Measurements from ENCODE around the gene CASP4. TPM values are rescaled to one million over a fixed set of nuclear protein-coding genes. Genes with fewer than 3 reads are reported as not detected.
"Not testable (repeated sequence)": the region's sequence is repeated elsewhere in the genome, so short reads cannot be mapped to it uniquely, and the experiment has no call there.

The CASP4 gene
- total and polyA plus RNA-seq, 4 donors: 15.5 to 39.0 (median 22.7) TPM

DNA sequence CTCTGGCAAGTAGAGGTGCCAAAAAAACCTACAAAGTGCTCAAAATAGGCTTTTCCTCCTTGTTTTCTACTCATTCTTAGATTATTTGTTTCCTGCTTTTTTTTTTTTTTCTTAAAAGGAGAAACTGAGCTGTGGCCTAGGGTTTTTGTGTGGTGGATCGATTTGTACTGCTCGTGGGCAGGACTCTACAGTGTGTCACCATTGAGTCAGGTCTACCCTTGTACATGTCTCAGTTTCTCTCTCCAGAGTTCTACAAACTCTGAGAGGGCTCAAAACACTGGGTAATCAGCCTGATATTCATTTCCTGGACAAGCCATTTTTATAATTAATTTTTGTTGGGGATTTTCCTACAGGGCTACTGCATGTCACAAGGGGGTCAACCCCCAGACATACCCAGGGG, 5.2 kb upstream of the CASP4 start:
- peaks cover 0 to 8% (median 0%) of the 10 kb centered on the region in 4 donors for H3K9me3 ChIP-seq (ENCODE audit: control insufficient read depth in 4 of 4, low read length in 3 of 4)
- WGBS: 76% methylated on average over 2 of the region's 2 CpGs
- peaks cover 0 to 10% (median 3%) of the 10 kb centered on the region in 4 donors for H3K4me1 ChIP-seq (ENCODE audit: control insufficient read depth in 4 of 4, insufficient read depth in 4 of 4, low read length in 3 of 4)
- no peak overlapping the region for H3K4me3 ChIP-seq (ENCODE audit: low read depth in 1 of 3, low read length in 3 of 3)
- DNase-seq (ENCODE audit: low spot score): no peak
- H3K9ac ChIP-seq (ENCODE audit: low read depth in 1 of 2, low read length in 2 of 2): no peak overlapping the region
- no peak overlapping the region for H3K27ac ChIP-seq (ENCODE audit: low read depth in 1 of 2, low read length in 2 of 2)
- H3K36me3 ChIP-seq (ENCODE audit: control insufficient read depth in 4 of 4, insufficient read depth in 3 of 4, low read depth in 1 of 4, low read length in 3 of 4): no peaks in the 10 kb centered on the region
- no peaks in the 10 kb centered on the region for H3K27me3 ChIP-seq (ENCODE audit: control insufficient read depth in 4 of 4, insufficient read depth in 4 of 4, low read length in 3 of 4)
- no peak for TF ChIP-seq EGR1 (IDR thresholded peaks at IDR 0.05; ENCODE audit: low read depth in 2 of 2)
- TF ChIP-seq, protein P1, sequence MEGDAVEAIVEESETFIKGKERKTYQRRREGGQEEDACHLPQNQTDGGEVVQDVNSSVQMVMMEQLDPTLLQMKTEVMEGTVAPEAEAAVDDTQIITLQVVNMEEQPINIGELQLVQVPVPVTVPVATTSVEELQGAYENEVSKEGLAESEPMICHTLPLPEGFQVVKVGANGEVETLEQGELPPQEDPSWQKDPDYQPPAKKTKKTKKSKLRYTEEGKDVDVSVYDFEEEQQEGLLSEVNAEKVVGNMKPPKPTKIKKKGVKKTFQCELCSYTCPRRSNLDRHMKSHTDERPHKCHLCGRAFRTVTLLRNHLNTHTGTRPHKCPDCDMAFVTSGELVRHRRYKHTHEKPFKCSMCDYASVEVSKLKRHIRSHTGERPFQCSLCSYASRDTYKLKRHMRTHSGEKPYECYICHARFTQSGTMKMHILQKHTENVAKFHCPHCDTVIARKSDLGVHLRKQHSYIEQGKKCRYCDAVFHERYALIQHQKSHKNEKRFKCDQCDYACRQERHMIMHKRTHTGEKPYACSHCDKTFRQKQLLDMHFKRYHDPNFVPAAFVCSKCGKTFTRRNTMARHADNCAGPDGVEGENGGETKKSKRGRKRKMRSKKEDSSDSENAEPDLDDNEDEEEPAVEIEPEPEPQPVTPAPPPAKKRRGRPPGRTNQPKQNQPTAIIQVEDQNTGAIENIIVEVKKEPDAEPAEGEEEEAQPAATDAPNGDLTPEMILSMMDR (IDR thresholded peaks at IDR 0.05; ENCODE audit: low read depth, low read length, missing input control): no peak
- TF ChIP-seq NR2F2 (IDR thresholded peaks at IDR 0.05): no peak
- no peak for TF ChIP-seq RXRA (IDR thresholded peaks at IDR 0.05)
- TF ChIP-seq JUND (IDR thresholded peaks at IDR 0.05): no peak
- TF ChIP-seq, protein P2, sequence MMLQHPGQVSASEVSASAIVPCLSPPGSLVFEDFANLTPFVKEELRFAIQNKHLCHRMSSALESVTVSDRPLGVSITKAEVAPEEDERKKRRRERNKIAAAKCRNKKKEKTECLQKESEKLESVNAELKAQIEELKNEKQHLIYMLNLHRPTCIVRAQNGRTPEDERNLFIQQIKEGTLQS (IDR thresholded peaks at IDR 0.05): no peak
- TF ChIP-seq TAF1 (conservative IDR thresholded peaks at IDR 0.05): no peak
- no peak for TF ChIP-seq RAD21 (IDR thresholded peaks at IDR 0.05)
- TF ChIP-seq, protein P3, sequence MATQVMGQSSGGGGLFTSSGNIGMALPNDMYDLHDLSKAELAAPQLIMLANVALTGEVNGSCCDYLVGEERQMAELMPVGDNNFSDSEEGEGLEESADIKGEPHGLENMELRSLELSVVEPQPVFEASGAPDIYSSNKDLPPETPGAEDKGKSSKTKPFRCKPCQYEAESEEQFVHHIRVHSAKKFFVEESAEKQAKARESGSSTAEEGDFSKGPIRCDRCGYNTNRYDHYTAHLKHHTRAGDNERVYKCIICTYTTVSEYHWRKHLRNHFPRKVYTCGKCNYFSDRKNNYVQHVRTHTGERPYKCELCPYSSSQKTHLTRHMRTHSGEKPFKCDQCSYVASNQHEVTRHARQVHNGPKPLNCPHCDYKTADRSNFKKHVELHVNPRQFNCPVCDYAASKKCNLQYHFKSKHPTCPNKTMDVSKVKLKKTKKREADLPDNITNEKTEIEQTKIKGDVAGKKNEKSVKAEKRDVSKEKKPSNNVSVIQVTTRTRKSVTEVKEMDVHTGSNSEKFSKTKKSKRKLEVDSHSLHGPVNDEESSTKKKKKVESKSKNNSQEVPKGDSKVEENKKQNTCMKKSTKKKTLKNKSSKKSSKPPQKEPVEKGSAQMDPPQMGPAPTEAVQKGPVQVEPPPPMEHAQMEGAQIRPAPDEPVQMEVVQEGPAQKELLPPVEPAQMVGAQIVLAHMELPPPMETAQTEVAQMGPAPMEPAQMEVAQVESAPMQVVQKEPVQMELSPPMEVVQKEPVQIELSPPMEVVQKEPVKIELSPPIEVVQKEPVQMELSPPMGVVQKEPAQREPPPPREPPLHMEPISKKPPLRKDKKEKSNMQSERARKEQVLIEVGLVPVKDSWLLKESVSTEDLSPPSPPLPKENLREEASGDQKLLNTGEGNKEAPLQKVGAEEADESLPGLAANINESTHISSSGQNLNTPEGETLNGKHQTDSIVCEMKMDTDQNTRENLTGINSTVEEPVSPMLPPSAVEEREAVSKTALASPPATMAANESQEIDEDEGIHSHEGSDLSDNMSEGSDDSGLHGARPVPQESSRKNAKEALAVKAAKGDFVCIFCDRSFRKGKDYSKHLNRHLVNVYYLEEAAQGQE (IDR thresholded peaks at IDR 0.05): no peak
- TF ChIP-seq HNF4A (conservative IDR thresholded peaks at IDR 0.05): no peak

DNA sequence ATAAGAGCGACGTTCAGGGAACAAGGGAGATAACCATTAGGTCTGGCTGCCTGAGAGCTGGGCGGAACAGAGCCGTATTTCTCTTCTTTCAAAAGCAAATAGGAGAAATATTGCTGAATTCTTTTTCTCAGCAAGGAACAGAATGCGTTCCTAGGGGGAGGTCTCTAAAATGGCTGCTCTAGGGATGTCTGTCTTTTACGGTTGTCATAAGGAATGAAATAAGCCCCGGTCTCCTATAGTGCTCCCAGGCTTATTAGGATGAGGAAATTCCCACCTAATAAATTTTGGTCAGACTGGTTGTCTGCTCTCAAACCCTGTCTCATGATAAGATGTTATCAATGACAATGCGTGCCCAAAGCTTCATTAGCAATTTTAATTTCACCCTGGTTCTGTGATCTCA, 4.5 kb upstream of the CASP4 start:
- H3K4me3 ChIP-seq (ENCODE audit: low read depth in 1 of 3, low read length in 3 of 3); H3K9me3 ChIP-seq (ENCODE audit: control insufficient read depth in 4 of 4, low read length in 3 of 4); H3K27ac ChIP-seq (ENCODE audit: low read depth in 1 of 2, low read length in 2 of 2); DNase-seq (ENCODE audit: low spot score); H3K4me1 ChIP-seq (ENCODE audit: control insufficient read depth in 4 of 4, insufficient read depth in 4 of 4, low read length in 3 of 4); H3K36me3 ChIP-seq (ENCODE audit: control insufficient read depth in 4 of 4, insufficient read depth in 3 of 4, low read depth in 1 of 4, low read length in 3 of 4); H3K27me3 ChIP-seq (ENCODE audit: control insufficient read depth in 4 of 4, insufficient read depth in 4 of 4, low read length in 3 of 4); H3K9ac ChIP-seq (ENCODE audit: low read depth in 1 of 2, low read length in 2 of 2): not testable (repeated sequence)
- 92% methylated on average over 8 of the region's 8 CpGs for WGBS

DNA sequence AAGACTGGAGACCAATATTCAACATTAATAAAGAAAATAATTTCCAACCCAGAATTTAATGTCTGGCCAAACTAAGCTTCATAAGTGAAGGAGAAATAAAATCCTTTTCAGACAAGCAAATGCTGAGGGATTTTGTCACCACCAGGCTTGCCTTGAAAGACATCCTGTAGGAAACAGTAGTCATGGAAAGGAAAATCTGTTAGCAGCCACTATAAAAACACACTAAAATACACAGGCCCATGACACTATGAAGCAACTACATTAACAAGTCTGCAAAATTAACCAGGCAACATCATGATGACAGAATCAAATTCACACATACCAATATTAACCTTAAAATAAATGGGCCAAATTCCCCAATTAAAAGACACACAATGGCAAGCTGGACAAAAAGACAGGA, 2.4 kb upstream of the CASP4 start:
- no peak for DNase-seq (ENCODE audit: low spot score)
- H3K27me3 ChIP-seq (ENCODE audit: control insufficient read depth in 4 of 4, insufficient read depth in 4 of 4, low read length in 3 of 4): no peaks in the 10 kb centered on the region
- no peak overlapping the region for H3K4me3 ChIP-seq (ENCODE audit: low read depth in 1 of 3, low read length in 3 of 3)
- H3K9me3 ChIP-seq (ENCODE audit: control insufficient read depth in 4 of 4, low read length in 3 of 4): peaks cover 0 to 8% (median 0%) of the 10 kb centered on the region in 4 donors
- TF ChIP-seq HNF4G (IDR thresholded peaks at IDR 0.05) (no peak), FOXA1 (IDR thresholded peaks at IDR 0.05) (no peak), RXRA (IDR thresholded peaks at IDR 0.05) (no peak), FOXA2 (IDR thresholded peaks at IDR 0.05) (no peak), NR2F2 (IDR thresholded peaks at IDR 0.05) (no peak)
- H3K4me1 ChIP-seq (ENCODE audit: control insufficient read depth in 4 of 4, insufficient read depth in 4 of 4, low read length in 3 of 4): peaks cover 0 to 19% (median 7%) of the 10 kb centered on the region in 4 donors
- H3K27ac ChIP-seq (ENCODE audit: low read depth in 1 of 2, low read length in 2 of 2): no peak overlapping the region
- H3K9ac ChIP-seq (ENCODE audit: low read depth in 1 of 2, low read length in 2 of 2): no peak overlapping the region
- H3K36me3 ChIP-seq (ENCODE audit: control insufficient read depth in 4 of 4, insufficient read depth in 3 of 4, low read depth in 1 of 4, low read length in 3 of 4): no peaks in the 10 kb centered on the region
